GM23338 (cell line): ENCODE measurements around the gene SOS2.

Source experiments
- CREB1 ChIP-seq: fragments of 250-450 bp; sonication (Bioruptor Pico); IDR thresholded peaks from 2 replicates; pipeline ENCODE4 v1.5.0; 2020; ENCODE audit warnings: low read depth, mild to moderate bottlenecking, moderate library complexity
- CTCF ChIP-seq, 2 experiments: fragments of 200-600 bp in 1 of 2; sonication (generic) in 1 of 2; conservative IDR thresholded peaks; 2 replicates each; pipeline versions ENCODE4 v1.5.1 to v1.6.1; 2016 to 2017; ENCODE audit warnings: antibody characterized with exemption in 2 of 2, low read depth in 2 of 2, mild to moderate bottlenecking in 2 of 2, moderate library complexity in 1 of 2
- ETS1 ChIP-seq: IDR thresholded peaks from 2 replicates; pipeline ENCODE4 v1.6.1; 2016; ENCODE audit warnings: antibody characterized with exemption
- EZH2 ChIP-seq: fragments of 200-600 bp; sonication (generic); IDR thresholded peaks from one replicate; pipeline ENCODE4 v1.8.0; 2017; ENCODE audit warnings: antibody characterized with exemption, mild to moderate bottlenecking, low read depth; ENCODE audit not compliant: unreplicated experiment
- EZH2phosphoT487 ChIP-seq: fragments of 200-600 bp; sonication (generic); IDR thresholded peaks from one replicate; pipeline ENCODE4 v1.8.1; 2018; ENCODE audit warnings: antibody characterized with exemption; ENCODE audit not compliant: unreplicated experiment
- JUNB ChIP-seq: IDR thresholded peaks from one replicate; pipeline ENCODE4 v1.6.1; 2016; ENCODE audit warnings: antibody characterized with exemption; ENCODE audit not compliant: unreplicated experiment
- NANOG ChIP-seq: IDR thresholded peaks from 2 replicates; pipeline ENCODE4 v1.6.1; 2016; ENCODE audit warnings: antibody characterized with exemption, borderline replicate concordance
- POLR2AphosphoS5 ChIP-seq: IDR thresholded peaks from 2 replicates; pipeline ENCODE4 v1.6.1; 2016; ENCODE audit warnings: antibody characterized with exemption, low read depth
- REST ChIP-seq: IDR thresholded peaks from one replicate; pipeline ENCODE4 v1.6.1; 2018; ENCODE audit warnings: antibody characterized with exemption; ENCODE audit not compliant: unreplicated experiment
- STAT1 ChIP-seq: IDR thresholded peaks from one replicate; pipeline ENCODE4 v1.6.1; 2016; ENCODE audit warnings: antibody characterized with exemption; ENCODE audit not compliant: unreplicated experiment
- ZNF462 ChIP-seq: fragments of 250-450 bp; sonication (Bioruptor Pico); IDR thresholded peaks from 2 replicates; pipeline ENCODE4 v1.5.0; 2020; ENCODE audit warnings: mild to moderate bottlenecking, moderate library complexity

- TF ChIP-seq CTCF (conservative IDR thresholded peaks at IDR 0.05; ENCODE audit: low read depth in 2 of 2) (no peak), POLR2AphosphoS5 (no peak), EZH2 (no peak), EZH2phosphoT487 (no peak), CREB1 (CRISPR knock-in tag) (no peak), REST (no peak), JUNB (no peak), ZNF462 (CRISPR knock-in tag) (no peak), ETS1 (no peak), STAT1 (no peak), NANOG (no peak)
Measured at GRCh38 chr14:50072395-50072794, 159.0 kb downstream of the SOS2 start.
